ENCODE data around the gene DAAM2. TPM values are rescaled to one million over a fixed set of nuclear protein-coding genes. Genes with fewer than 3 reads are reported as not detected.

DAAM2 gene
- total and polyA plus RNA-seq, 2 of the 8 experiments (the other 6 are each of a cell fraction or from before 2014, with no cell fraction given) = 1.5 to 2.9 TPM

- Histone ChIP-seq H3K23ac (ENCODE audit: insufficient read length) (no peak overlapping the region), H4K5ac (ENCODE audit: insufficient read length, low read depth, low read length) (no peak overlapping the region), H2BK15ac (ENCODE audit: low read length) (no peak overlapping the region), H3K36me3 (ENCODE audit: control insufficient read depth in 2 of 4, insufficient read depth in 4 of 4, low read length in 3 of 4) (peaks cover 3 to 19% (median 9%) of the 10 kb centered on the region in 4 experiments), H3K27me3 (replicated peaks in 1 of 4; ENCODE audit: control insufficient read depth in 3 of 4, extremely low read depth in 1 of 4, insufficient read depth in 3 of 4, low read length in 3 of 4) (no peaks in the 10 kb centered on the region; a peak in 1 of 7 replicates), H3K27ac (ENCODE audit: low read depth, low read length) (no peak overlapping the region), H4K8ac (ENCODE audit: extremely low read depth, insufficient read depth, low read length) (no peak overlapping the region), H2BK5ac (ENCODE audit: low read depth, low read length) (no peak overlapping the region), H3K14ac (ENCODE audit: insufficient read length) (no peak overlapping the region), H3K9ac (replicated peaks in 1 of 4; ENCODE audit: extremely low read depth in 1 of 4, low read depth in 3 of 4, low read length in 3 of 4) (no peak overlapping the region), H2AK5ac (ENCODE audit: low read depth, low read length) (no peak overlapping the region), H3K23me2 (ENCODE audit: low read depth, low read length) (peaks cover 5% of the 10 kb centered on the region; the same call in 1 of the 2 replicates), H2BK12ac (ENCODE audit: low read depth, low read length) (no peak overlapping the region), H2BK120ac (replicated peaks; ENCODE audit: low read depth, low read length) (no peak overlapping the region), H2AFZ (ENCODE audit: low read length) (no peak overlapping the region), H3K56ac (replicated peaks; ENCODE audit: insufficient read length, low read depth, low read length) (no peak overlapping the region), H3K79me2 (ENCODE audit: control insufficient read depth in 1 of 2, insufficient read depth in 2 of 2, low read length in 2 of 2) (no peaks in the 10 kb centered on the region; a peak in 1 of 4 replicates), H3K4me3 (ENCODE audit: extremely low read depth in 1 of 4, insufficient read depth in 2 of 4, low read depth in 3 of 4, low read length in 4 of 4) (no peak overlapping the region), H3K18ac (ENCODE audit: extremely low read depth, low read length) (no peak overlapping the region), H3K4me1 (replicated peaks in 1 of 4; ENCODE audit: control insufficient read depth in 3 of 4, insufficient read depth in 4 of 4, low read length in 3 of 4) (peaks cover 0 to 3% (median 0%) of the 10 kb centered on the region in 4 experiments; a peak in 2 of 7 replicates), H4K20me1 (replicated peaks in 1 of 2; ENCODE audit: control insufficient read depth in 1 of 2, insufficient read depth in 2 of 2, low read length in 2 of 2) (peaks cover 0 to 1% of the 10 kb centered on the region in 2 experiments), H3K4me2 (ENCODE audit: insufficient read depth in 1 of 2, low read depth in 2 of 2, low read length in 2 of 2) (no peak overlapping the region), H3K4ac (replicated peaks; ENCODE audit: insufficient read length, low read depth, low read length) (no peak overlapping the region), H4K91ac (replicated peaks; ENCODE audit: insufficient read length, low read length) (no peak overlapping the region), H3K79me1 (ENCODE audit: low read depth, low read length) (0 out of 2 replicates have a peak, but pooled peaks cover 5% of the 10 kb centered on the region), H3K9me3 (ENCODE audit: insufficient read depth in 2 of 2, low read depth in 1 of 2, low read length in 1 of 2) (peaks cover 0 to 7% of the 10 kb centered on the region in 2 experiments; a peak in 2 of 4 replicates), H2BK20ac (ENCODE audit: low read length) (no peak overlapping the region)
- 92% methylated on average over 9 of the region's 9 CpGs; no CpG with 5 or more reads in 1 of the 2 experiments for WGBS, 2 experiments (ENCODE audit: extremely low coverage in 1 of 2, insufficient coverage in 1 of 2, insufficient read length in 1 of 2, insufficient replicate concordance in 2 of 2, low coverage in 1 of 2, low lambda C conversion rate in 2 of 2, missing lambda C conversion rate in 1 of 2)
- FAIRE-seq (no peak), DNase-seq (ENCODE audit: low read depth in 1 of 2, low spot score in 2 of 2) (no peak)
- CTCF ChIA-PET (ENCODE audit: partially characterized antibody) = no interaction called here
- POLR2A ChIA-PET (ENCODE audit: partially characterized antibody) = interaction anchor here (1.2 kb wide), 1 partner anchor 9 kb away, joined by 3 read pairs; no protein-coding TSS in a partner anchor
- no peak for TF ChIP-seq BCL11A (IDR thresholded peaks at IDR 0.05; ENCODE audit: low read depth in 2 of 2, low read length in 2 of 2)
- no peak for TF ChIP-seq TEAD4 (IDR thresholded peaks at IDR 0.05; ENCODE audit: low read depth, low read length)
- TF ChIP-seq EZH2 (IDR thresholded peaks at IDR 0.05; ENCODE audit: low read depth, low read length, severe bottlenecking) = no peak
- TF ChIP-seq USF2 (IDR thresholded peaks at IDR 0.05; ENCODE audit: low read length) = no peak
- TF ChIP-seq SIX5 (IDR thresholded peaks at IDR 0.05; ENCODE audit: low read depth, low read length) = no peak
- TF ChIP-seq TAF1 (IDR thresholded peaks at IDR 0.05; ENCODE audit: low read depth, low read length) = no peak
- TF ChIP-seq RXRA (IDR thresholded peaks at IDR 0.05; ENCODE audit: insufficient read depth, low read depth, low read length) = no peak
- no peak for TF ChIP-seq ZNF274 (IDR thresholded peaks at IDR 0.05; ENCODE audit: borderline replicate concordance, extremely low read depth, low read length)
- no peak for TF ChIP-seq POU5F1 (IDR thresholded peaks at IDR 0.05; ENCODE audit: low read depth, low read length)
These were observed 137.0 kb downstream of the DAAM2 start for GRCh38 chr6:39929039-39929732.
